WTC11 (cell line): Measurements from ENCODE around the gene CTNNBIP1.

ENCODE experiments used
- ZBTB43 ChIP-seq: sonication (generic); formaldehyde crosslinking; IDR thresholded peaks from 2 replicates; pipeline ENCODE4 v1.8.1; 2023; ENCODE audit warnings: mild to moderate bottlenecking, missing genetic modification reagents
- TF ChIP-seq, protein P1 (sequence below): fragments of 200-600 bp; IDR thresholded peaks from 2 replicates; pipeline ENCODE4 v1.8.0; 2022; ENCODE audit warnings: antibody characterized with exemption
- TF ChIP-seq, protein P2 (sequence below): sonication (generic); formaldehyde crosslinking; IDR thresholded peaks from 2 replicates; pipeline ENCODE4 v1.8.0; 2022; ENCODE audit warnings: mild to moderate bottlenecking, missing genetic modification reagents

DNA sequence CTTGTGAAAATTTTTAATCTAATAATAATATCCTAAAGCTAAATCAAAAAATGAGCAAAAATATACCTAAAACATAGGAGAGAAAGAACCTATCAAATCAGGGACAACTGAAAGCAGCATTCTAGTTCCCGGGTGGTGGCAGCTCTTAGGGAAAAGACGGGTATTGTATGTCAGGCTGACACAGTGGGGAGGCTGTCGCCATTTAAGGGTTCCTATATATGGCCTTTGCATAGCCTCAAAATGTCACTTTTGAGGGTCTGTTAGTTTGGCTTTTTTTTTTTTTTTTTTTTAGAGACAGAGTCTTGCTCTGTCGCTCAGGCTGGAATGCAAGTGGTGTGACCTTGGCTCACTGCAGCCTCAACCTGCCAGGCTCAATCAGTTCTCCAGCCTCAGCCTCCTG is 92.3 kb downstream of the CTNNBIP1 start:
- TF ChIP-seq, protein P1, sequence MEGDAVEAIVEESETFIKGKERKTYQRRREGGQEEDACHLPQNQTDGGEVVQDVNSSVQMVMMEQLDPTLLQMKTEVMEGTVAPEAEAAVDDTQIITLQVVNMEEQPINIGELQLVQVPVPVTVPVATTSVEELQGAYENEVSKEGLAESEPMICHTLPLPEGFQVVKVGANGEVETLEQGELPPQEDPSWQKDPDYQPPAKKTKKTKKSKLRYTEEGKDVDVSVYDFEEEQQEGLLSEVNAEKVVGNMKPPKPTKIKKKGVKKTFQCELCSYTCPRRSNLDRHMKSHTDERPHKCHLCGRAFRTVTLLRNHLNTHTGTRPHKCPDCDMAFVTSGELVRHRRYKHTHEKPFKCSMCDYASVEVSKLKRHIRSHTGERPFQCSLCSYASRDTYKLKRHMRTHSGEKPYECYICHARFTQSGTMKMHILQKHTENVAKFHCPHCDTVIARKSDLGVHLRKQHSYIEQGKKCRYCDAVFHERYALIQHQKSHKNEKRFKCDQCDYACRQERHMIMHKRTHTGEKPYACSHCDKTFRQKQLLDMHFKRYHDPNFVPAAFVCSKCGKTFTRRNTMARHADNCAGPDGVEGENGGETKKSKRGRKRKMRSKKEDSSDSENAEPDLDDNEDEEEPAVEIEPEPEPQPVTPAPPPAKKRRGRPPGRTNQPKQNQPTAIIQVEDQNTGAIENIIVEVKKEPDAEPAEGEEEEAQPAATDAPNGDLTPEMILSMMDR = no peak
- TF ChIP-seq ZBTB43 (CRISPR knock-in tag) = no peak
- TF ChIP-seq, protein P2, sequence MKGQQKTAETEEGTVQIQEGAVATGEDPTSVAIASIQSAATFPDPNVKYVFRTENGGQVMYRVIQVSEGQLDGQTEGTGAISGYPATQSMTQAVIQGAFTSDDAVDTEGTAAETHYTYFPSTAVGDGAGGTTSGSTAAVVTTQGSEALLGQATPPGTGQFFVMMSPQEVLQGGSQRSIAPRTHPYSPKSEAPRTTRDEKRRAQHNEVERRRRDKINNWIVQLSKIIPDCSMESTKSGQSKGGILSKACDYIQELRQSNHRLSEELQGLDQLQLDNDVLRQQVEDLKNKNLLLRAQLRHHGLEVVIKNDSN (CRISPR knock-in tag) = no peak
